ENCODE results near the gene RALGAPA1. TPM values are rescaled to one million over a fixed set of nuclear protein-coding genes. Genes with fewer than 3 reads are reported as not detected.

RALGAPA1 gene
- total and polyA plus RNA-seq, 2 experiments from 2014 or later, result 21.9 to 27.3 TPM

- H3K36me3 ChIP-seq (ENCODE audit: insufficient read depth), result no peaks in the 10 kb centered on the region
- H3K4me3 ChIP-seq, result no peak overlapping the region
- Mint-ChIP-seq H3K36me3 (ENCODE audit: low read depth) (peaks cover 3% of the 10 kb centered on the region; the same call in 1 of the 3 replicates), H3K9me3 (no peaks in the 10 kb centered on the region), H3K27ac (no peak overlapping the region; the same call in 1 of the 2 replicates), H3K4me1 (no peaks in the 10 kb centered on the region), H3K4me3 (no peak overlapping the region), H3K27me3 (ENCODE audit: insufficient read depth, low read depth, poor library complexity) (no peaks in the 10 kb centered on the region)
- H4K20me1 ChIP-seq (replicated peaks; ENCODE audit: insufficient read depth), result no peaks in the 10 kb centered on the region
- TF ChIP-seq ETS1 (IDR thresholded peaks at IDR 0.05) (no peak), EZH2phosphoT487 (IDR thresholded peaks at IDR 0.05; ENCODE audit: unreplicated experiment) (no peak), REST (IDR thresholded peaks at IDR 0.05; ENCODE audit: unreplicated experiment) (no peak), EZH2 (IDR thresholded peaks at IDR 0.05; ENCODE audit: low read depth, unreplicated experiment) (no peak), JUNB (IDR thresholded peaks at IDR 0.05; ENCODE audit: unreplicated experiment) (no peak), STAT1 (IDR thresholded peaks at IDR 0.05; ENCODE audit: unreplicated experiment) (no peak), POLR2AphosphoS5 (IDR thresholded peaks at IDR 0.05; ENCODE audit: low read depth) (no peak), NANOG (IDR thresholded peaks at IDR 0.05; ENCODE audit: borderline replicate concordance) (no peak), CREB1 (CRISPR knock-in tag; IDR thresholded peaks at IDR 0.05; ENCODE audit: low read depth) (no peak), ZNF462 (CRISPR knock-in tag; IDR thresholded peaks at IDR 0.05) (no peak)
- H3K27me3 ChIP-seq (ENCODE audit: insufficient read depth), result no peaks in the 10 kb centered on the region
- DNase-seq (ENCODE audit: low spot score) (no peak), ATAC-seq (no peak)
- H3K27ac ChIP-seq (ENCODE audit: low read depth), result 0 out of 2 replicates have a peak overlapping the region, but pooled peaks have one; percentile 4
- H3F3A ChIP-seq (replicated peaks; ENCODE audit: low read depth), result no peaks in the 10 kb centered on the region
- no peak overlapping the region for H3K4me2 ChIP-seq
- H3K9me2 ChIP-seq (ENCODE audit: insufficient read depth), result no peaks in the 10 kb centered on the region
- H3K79me2 ChIP-seq (replicated peaks; ENCODE audit: insufficient read depth), result no peaks in the 10 kb centered on the region
- H2AFZ ChIP-seq, result no peak overlapping the region
- H3K4me1 ChIP-seq (ENCODE audit: insufficient read depth), result no peaks in the 10 kb centered on the region
These were observed 126.3 kb downstream of the RALGAPA1 start for GRCh38 chr14:35682802-35683201.

Measured in GM23338 (cell line).